DND-41 (cell line): ENCODE data around the gene RALGDS.

Experiments
- ATAC-seq: fragments of 200-7000 bp; cut with Tn5 transposase; 3 replicates; pipeline ENCODE4 v1.9.1; 2021; ENCODE audit warnings: low read depth; ENCODE audit not compliant: insufficient read depth
- DNase-seq: peaks from one replicate; pipeline ENCODE4 v3.0.0-alpha.2; 2020
- H2AFZ ChIP-seq: 2 replicates; pipeline ENCODE4 v1.6.0; 2012; ENCODE audit warnings: low read depth, low read length
- H3K27ac ChIP-seq: 2 replicates; pipeline ENCODE4 v1.5.1; 2012; ENCODE audit warnings: low read length, inconsistent platforms
- H3K27me3 ChIP-seq: fragments of 200-600 bp; sonication (generic); 2 replicates; pipeline ENCODE4 v1.6.0; 2012; ENCODE audit warnings: low read length, mild to moderate bottlenecking, inconsistent platforms; ENCODE audit not compliant: insufficient read depth, poor library complexity
- H3K36me3 ChIP-seq: 2 replicates; pipeline ENCODE4 v1.5.1; 2012; ENCODE audit warnings: low read length, inconsistent platforms; ENCODE audit not compliant: insufficient read depth
- H3K4me1 ChIP-seq: 2 replicates; pipeline ENCODE4 v1.5.1; 2012; ENCODE audit warnings: mild to moderate bottlenecking, low read length; ENCODE audit not compliant: insufficient read depth
- H3K4me2 ChIP-seq: 2 replicates; pipeline ENCODE4 v1.6.0; 2012; ENCODE audit warnings: mild to moderate bottlenecking, moderate library complexity, low read length, inconsistent platforms; ENCODE audit not compliant: insufficient read depth
- H3K4me3 ChIP-seq, 2 experiments: fragments of 200-600 bp in 1 of 2; shearing (Covaris generic) in 1 of 2; 2 replicates each; pipeline ENCODE4 v1.5.1; 2012 to 2016; ENCODE audit warnings: inconsistent platforms in 2 of 2, low read length in 2 of 2, mild to moderate bottlenecking in 2 of 2, low read depth in 1 of 2, moderate library complexity in 1 of 2
- H3K79me2 ChIP-seq: 2 replicates; pipeline ENCODE4 v1.6.0; 2012; ENCODE audit warnings: low read length, inconsistent platforms; ENCODE audit not compliant: insufficient read depth
- H3K9ac ChIP-seq: 2 replicates; pipeline ENCODE4 v1.6.0; 2012; ENCODE audit warnings: low read depth, mild to moderate bottlenecking, inconsistent platforms, low read length, moderate library complexity
- H3K9me3 ChIP-seq: 2 replicates; pipeline ENCODE4 v1.5.1; 2012; ENCODE audit warnings: low read length, moderate library complexity, mild to moderate bottlenecking, inconsistent platforms; ENCODE audit not compliant: insufficient read depth, severe bottlenecking
- H4K20me1 ChIP-seq: 2 replicates; pipeline ENCODE4 v1.6.0; 2012; ENCODE audit warnings: low read length; ENCODE audit not compliant: insufficient read depth
- CTCF ChIP-seq: IDR thresholded peaks from 2 replicates; pipeline ENCODE4 v1.5.1; 2012; ENCODE audit warnings: borderline replicate concordance, low read length, moderate library complexity, mild to moderate bottlenecking; ENCODE audit not compliant: poor library complexity, severe bottlenecking; ENCODE audit errors: extremely low read depth
- EZH2 ChIP-seq: IDR thresholded peaks from 3 replicates; pipeline ENCODE4 v1.6.1; 2012; ENCODE audit warnings: borderline replicate concordance, low read depth, mild to moderate bottlenecking, moderate library complexity, low read length, inconsistent platforms; ENCODE audit not compliant: severe bottlenecking

The RALGDS gene

DNA sequence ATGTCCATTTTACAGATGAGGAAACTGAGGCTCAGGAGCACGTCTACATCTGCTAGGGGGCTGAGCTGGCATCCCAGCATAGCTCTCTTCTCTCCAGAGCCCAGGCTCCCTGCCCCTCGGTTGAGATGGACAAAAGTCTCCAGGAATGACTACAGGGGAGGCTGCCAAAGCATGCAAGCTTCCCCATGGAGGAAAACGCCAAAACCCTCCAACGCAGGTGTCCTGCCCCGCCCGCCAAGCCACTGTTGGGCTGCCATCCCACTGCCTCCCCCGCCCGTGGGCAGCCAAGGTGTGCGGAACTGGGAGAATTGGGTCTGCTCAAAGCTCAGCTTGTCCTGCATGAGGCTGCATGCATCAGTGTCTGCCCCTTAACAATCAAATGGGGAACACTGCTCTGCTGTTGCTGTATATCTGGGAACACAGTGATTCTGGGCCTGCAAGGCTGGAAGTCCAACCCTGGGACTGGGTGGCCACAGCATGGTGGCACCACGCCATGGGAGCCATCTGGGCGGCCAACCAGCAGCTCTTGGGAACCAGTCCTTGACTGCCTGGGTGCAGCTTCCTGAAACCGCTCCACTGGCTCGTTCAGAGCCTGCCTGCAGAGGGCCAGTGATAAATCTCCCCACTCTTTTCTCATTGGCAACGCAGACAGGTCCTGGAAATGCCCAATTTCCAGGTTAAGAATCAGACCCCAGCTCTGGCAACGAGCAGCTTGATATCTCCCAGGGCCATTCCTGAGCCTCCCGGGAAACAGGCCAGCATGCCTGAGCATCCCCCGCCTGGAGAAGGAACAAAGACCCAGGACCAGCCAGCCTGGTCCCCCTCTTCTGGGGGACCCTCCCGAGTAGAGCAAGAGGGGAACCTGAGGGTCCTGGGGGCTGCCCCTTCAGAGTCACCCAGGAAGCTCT lies 3.5 kb downstream of the RALGDS start:
- no peak for DNase-seq
- H3K27ac ChIP-seq = no peak overlapping the region
- H4K20me1 ChIP-seq = peaks cover 81% of the 10 kb centered on the region

DNA sequence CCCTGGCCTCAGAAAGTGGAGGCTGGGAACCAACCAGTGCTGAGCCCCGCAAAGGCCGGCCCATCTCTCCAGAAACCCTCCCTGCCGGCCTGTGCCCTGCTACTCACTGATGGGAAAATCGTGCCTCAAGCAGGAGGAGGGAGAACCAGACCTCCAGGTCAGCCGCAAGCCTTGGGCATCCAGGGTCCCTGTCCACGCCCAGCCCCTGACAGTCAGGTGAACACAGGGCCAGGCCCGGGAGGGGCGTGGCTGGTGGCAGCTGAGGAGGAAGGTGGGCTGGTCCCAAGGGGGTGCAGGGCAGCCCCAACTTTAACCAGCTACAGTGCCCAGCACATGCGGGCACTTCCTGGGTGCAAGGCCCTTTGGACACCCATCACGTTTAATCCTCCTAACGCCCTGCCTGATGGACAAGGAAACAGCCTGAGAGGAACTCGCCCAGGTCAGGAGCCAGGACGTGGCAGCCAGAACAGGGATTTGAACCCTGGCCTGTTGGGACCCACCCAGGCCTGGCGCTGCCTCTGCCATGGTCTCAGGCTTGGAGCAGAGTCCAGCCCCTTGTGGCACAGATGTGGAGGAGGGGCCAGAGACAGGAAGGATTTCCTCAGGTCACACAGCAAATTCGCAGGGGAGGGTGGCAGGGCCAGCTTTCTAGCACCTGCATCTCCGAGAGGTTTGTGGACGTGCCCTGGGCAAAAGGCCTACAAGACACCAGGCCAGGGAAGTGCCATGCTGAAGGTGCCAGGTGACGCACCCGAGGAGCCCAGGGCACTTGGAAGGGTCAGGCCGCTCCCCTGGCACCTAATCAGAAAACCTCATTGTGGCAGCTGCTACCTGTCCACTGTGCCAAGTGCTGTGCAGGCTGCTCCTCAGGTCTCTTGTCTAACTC lies 4.5 kb downstream of the RALGDS start:
- H3K4me2 ChIP-seq = no peak overlapping the region
- TF ChIP-seq EZH2 = no peak
- no peak for TF ChIP-seq CTCF

More for the DNA sequence above, 3.5 kb downstream of the RALGDS start:
- H3K4me1 ChIP-seq = peaks cover 26% of the 10 kb centered on the region
- H3K9ac ChIP-seq = no peak overlapping the region
- H3K27me3 ChIP-seq = no peaks in the 10 kb centered on the region
- H3K79me2 ChIP-seq = peaks cover 63% of the 10 kb centered on the region
- H3K4me2 ChIP-seq = no peak overlapping the region
- no peaks in the 10 kb centered on the region for H3K9me3 ChIP-seq
- H3K36me3 ChIP-seq = peaks cover 4% of the 10 kb centered on the region
- TF ChIP-seq EZH2 (no peak), CTCF (no peak)
- no peak overlapping the region for H3K4me3 ChIP-seq
- H2AFZ ChIP-seq = no peak overlapping the region
- ATAC-seq = no peak

DNA sequence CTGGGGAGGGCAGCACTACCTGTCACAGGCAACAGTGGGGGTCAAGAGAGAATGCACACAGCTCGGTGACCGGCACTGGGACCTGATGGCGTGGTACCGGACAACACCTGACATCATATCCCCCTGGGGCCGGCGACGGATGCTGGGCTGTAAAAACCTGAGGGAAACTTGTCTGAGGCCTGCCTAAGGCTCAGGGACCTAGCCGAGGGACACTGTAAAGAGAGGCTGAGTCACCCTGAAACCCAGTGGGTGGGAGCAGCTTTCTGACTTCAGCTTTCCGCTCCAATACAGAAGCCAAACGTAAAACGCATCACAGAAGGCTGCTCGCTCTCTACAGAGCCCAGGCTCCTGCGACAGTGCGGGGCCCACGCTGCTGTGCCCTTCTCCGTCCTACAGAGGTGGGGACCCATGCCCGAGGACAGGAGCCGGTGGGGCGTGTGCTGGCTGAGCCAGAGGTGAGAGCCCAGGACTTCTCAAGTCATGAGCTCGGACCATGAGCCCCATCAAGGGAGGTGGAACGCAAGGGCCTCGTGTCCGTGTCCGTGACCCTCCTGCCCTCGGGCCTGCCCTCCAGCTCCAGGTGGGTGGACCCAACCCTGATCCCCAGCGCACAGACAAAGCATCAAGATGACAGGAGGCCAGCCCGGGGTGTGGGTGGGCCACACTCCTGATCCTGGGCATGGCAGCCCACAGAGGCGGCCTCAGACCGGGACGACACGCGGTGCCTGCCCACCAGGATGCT lies 5.3 kb downstream of the RALGDS start:
- peaks cover 65% of the 10 kb centered on the region for H3K79me2 ChIP-seq
- no peak for ATAC-seq

More for the DNA sequence above, 4.5 kb downstream of the RALGDS start:
- Histone ChIP-seq H3K36me3 (peaks cover 12% of the 10 kb centered on the region), H3K4me1 (peaks cover 20% of the 10 kb centered on the region), H3K27ac (no peak overlapping the region), H3K9me3 (no peaks in the 10 kb centered on the region), H3K4me3 (no peak overlapping the region), H3K79me2 (peaks cover 65% of the 10 kb centered on the region), H3K27me3 (no peaks in the 10 kb centered on the region), H3K9ac (no peak overlapping the region), H4K20me1 (peaks cover 83% of the 10 kb centered on the region), H2AFZ (no peak overlapping the region)
- no peak for DNase-seq
- no peak for ATAC-seq

More for the DNA sequence above, 5.3 kb downstream of the RALGDS start:
- peaks cover 82% of the 10 kb centered on the region for H4K20me1 ChIP-seq
- no peak overlapping the region for H3K27ac ChIP-seq
- TF ChIP-seq CTCF (no peak), EZH2 (no peak)
- no peak overlapping the region for H3K4me2 ChIP-seq
- H3K4me3 ChIP-seq = no peak overlapping the region
- no peaks in the 10 kb centered on the region for H3K27me3 ChIP-seq
- H3K9ac ChIP-seq = no peak overlapping the region
- DNase-seq = no peak
- H3K36me3 ChIP-seq = peaks cover 14% of the 10 kb centered on the region
- no peak overlapping the region for H2AFZ ChIP-seq
- no peaks in the 10 kb centered on the region for H3K9me3 ChIP-seq
- H3K4me1 ChIP-seq = peaks cover 14% of the 10 kb centered on the region
